Prostate gland (tissue), 2 donors: ENCODE data around the gene CPA5. TPM values are rescaled to one million over a fixed set of nuclear protein-coding genes. Genes with fewer than 3 reads are reported as not detected.

Experiments used
- DNase-seq: peaks from one replicate; pipeline ENCODE4 v3.0.0-alpha.2; 2019; ENCODE audit warnings: low spot score
- H3K27ac ChIP-seq, 2 donors: fragments of 200-600 bp; sonication (generic); 2 replicates each; pipeline ENCODE4 v1.5.1; 2017 to 2019
- H3K27me3 ChIP-seq: fragments of 200-600 bp; sonication (generic); replicated peaks from 2 replicates; pipeline ENCODE4 v1.5.1; 2019; ENCODE audit not compliant: insufficient read depth
- H3K36me3 ChIP-seq, 2 donors: fragments of 200-600 bp; sonication (generic); 1 replicate in 1 of 2; 2 replicates in 1 of 2; pipeline versions ENCODE4 v1.5.1 to v1.8.1; 2017 to 2019
- H3K4me1 ChIP-seq: fragments of 200-600 bp; sonication (generic); replicated peaks from 2 replicates; pipeline ENCODE4 v1.5.1; 2019
- H3K4me3 ChIP-seq, 2 donors: fragments of 200-600 bp; sonication (generic); 2 replicates each; pipeline ENCODE4 v1.5.1; 2017 to 2019
- H3K9me3 ChIP-seq: fragments of 200-600 bp; sonication (generic); 2 replicates; pipeline ENCODE4 v1.5.1; 2017
- CTCF ChIP-seq, 4 experiments: fragments of 200-600 bp in 2 of 4; fragments of 450-650 bp in 2 of 4; sonication (generic) in 2 of 4; IDR thresholded peaks; 1 replicate in 3 of 4; 2 replicates in 1 of 4; pipeline ENCODE4 v1.5.1; 2016 to 2019; ENCODE audit warnings: antibody characterized with exemption in 4 of 4, mild to moderate bottlenecking in 2 of 4, moderate library complexity in 2 of 4
- POLR2A ChIP-seq: fragments of 450-650 bp; IDR thresholded peaks from one replicate; pipeline ENCODE4 v1.6.1; 2016; ENCODE audit warnings: antibody characterized with exemption, mild to moderate bottlenecking
- POLR2AphosphoS5 ChIP-seq: sonication (generic); formaldehyde crosslinking; IDR thresholded peaks from one replicate; pipeline ENCODE4 v1.6.1; 2017; ENCODE audit warnings: antibody characterized with exemption
- WGBS: methylation state at CpG from one replicate; pipeline ENCODE4 v1.1.5; 2018; 5-methylcytosine and 5-hydroxymethylcytosine counted together
- intact Hi-C: fragments of 100-400 bp; cut with DNase I; formaldehyde crosslinking; loops from one replicate; pipeline ENCODE4 v1.14.2; 2022
- total RNA-seq, 2 donors: library from RNA; depleted of rRNA; stranded (reverse); fragments of >200 nt; gene quantifications; one replicate each; pipeline ENCODE4 v1.1.0, GENCODE V29; 2016

The CPA5 gene
- total RNA-seq, 2 donors from 2014 or later = 1.5 TPM; not detected in 1

GRCh38 chr7:130386876-130387275 is 42.3 kb downstream of the CPA5 start:
- no peaks in the 10 kb centered on the region for H3K4me1 ChIP-seq
- H3K27ac ChIP-seq = no peak overlapping the region
- no peaks in the 10 kb centered on the region for H3K27me3 ChIP-seq
- no peak for DNase-seq
- H3K4me3 ChIP-seq = no peak overlapping the region
- intact Hi-C loops = no loop called here
- TF ChIP-seq POLR2AphosphoS5 (no peak), CTCF (IDR thresholded peaks at IDR 0.05) (no peak), POLR2A (no peak)
- no peaks in the 10 kb centered on the region for H3K9me3 ChIP-seq
- H3K36me3 ChIP-seq = no peaks in the 10 kb centered on the region
- WGBS = 98% methylated on average over 3 of the region's 3 CpGs

- Histone ChIP-seq H3K27ac (no peak overlapping the region), H3K4me3 (no peak overlapping the region), H3K4me1 (no peaks in the 10 kb centered on the region), H3K9me3 (no peaks in the 10 kb centered on the region), H3K27me3 (no peaks in the 10 kb centered on the region), H3K36me3 (no peaks in the 10 kb centered on the region)
- intact Hi-C loops = no loop called here
- 90% methylated on average over 3 of the region's 3 CpGs for WGBS
- TF ChIP-seq POLR2A = no peak
- TF ChIP-seq POLR2AphosphoS5 = no peak
- TF ChIP-seq CTCF (IDR thresholded peaks at IDR 0.05) = no peak
- DNase-seq = no peak
These were observed 42.7 kb downstream of the CPA5 start for GRCh38 chr7:130387306-130387627.

- Histone ChIP-seq H3K4me3 (no peak overlapping the region), H3K9me3 (no peaks in the 10 kb centered on the region), H3K27ac (no peak overlapping the region), H3K27me3 (no peaks in the 10 kb centered on the region), H3K4me1 (no peaks in the 10 kb centered on the region), H3K36me3 (no peaks in the 10 kb centered on the region)
- DNase-seq = no peak
- 85% methylated on average over 12 of the region's 12 CpGs for WGBS
- intact Hi-C loops = no loop called here
- no peak for TF ChIP-seq POLR2AphosphoS5
- no peak for TF ChIP-seq POLR2A
- no peak for TF ChIP-seq CTCF (IDR thresholded peaks at IDR 0.05)
These were observed 43.2 kb downstream of the CPA5 start for GRCh38 chr7:130387628-130388403.

GRCh38 chr7:130388671-130389070 is 44.1 kb downstream of the CPA5 start:
- H3K9me3 ChIP-seq = no peaks in the 10 kb centered on the region
- WGBS = 95% methylated on average over 2 of the region's 2 CpGs
- no peaks in the 10 kb centered on the region for H3K36me3 ChIP-seq
- no peaks in the 10 kb centered on the region for H3K27me3 ChIP-seq
- no peak overlapping the region for H3K4me3 ChIP-seq
- no peak for TF ChIP-seq POLR2A
- no peak for TF ChIP-seq POLR2AphosphoS5
- no peak for TF ChIP-seq CTCF (IDR thresholded peaks at IDR 0.05)
- intact Hi-C loops = no loop called here
- no peak for DNase-seq
- no peak overlapping the region for H3K27ac ChIP-seq
- no peaks in the 10 kb centered on the region for H3K4me1 ChIP-seq

- TF ChIP-seq CTCF (IDR thresholded peaks at IDR 0.05) (no peak), POLR2A (no peak), POLR2AphosphoS5 (no peak)
- H3K27ac ChIP-seq = no peak overlapping the region
- no peaks in the 10 kb centered on the region for H3K9me3 ChIP-seq
- no peaks in the 10 kb centered on the region for H3K36me3 ChIP-seq
- H3K4me1 ChIP-seq = no peaks in the 10 kb centered on the region
- no peak overlapping the region for H3K4me3 ChIP-seq
- H3K27me3 ChIP-seq = no peaks in the 10 kb centered on the region
- intact Hi-C loops = no loop called here
- 55% methylated on average over 1 of the region's 1 CpG for WGBS
- DNase-seq = no peak
These were observed 45.9 kb downstream of the CPA5 start for GRCh38 chr7:130390486-130390885.
